ENCODE results near the gene RBM4.
"Not testable (repeated sequence)": the region's sequence is repeated elsewhere in the genome, so short reads cannot be mapped to it uniquely, and the experiment has no call there.

RBM4 gene

GRCh38 chr11:66638177-66639065, at the start of gene RBM4:
RBM4 (plus strand) TSS chr11:66638703; CDS start chr11:66639712, 1,009 bp downstream.
- DNase-seq (ENCODE audit: low read depth): peak; percentile 94

GRCh38 chr11:66589315-66589714, 49.2 kb upstream of the RBM4 start:
- DNase-seq (ENCODE audit: low read depth): not testable (repeated sequence)

- DNase-seq (ENCODE audit: low read depth): no peak
Measured at GRCh38 chr11:66589996-66590675, 48.4 kb upstream of the RBM4 start.

GRCh38 chr11:66591175-66591574, 47.3 kb upstream of the RBM4 start:
- no peak for DNase-seq (ENCODE audit: low read depth)

GRCh38 chr11:66592457-66593302, 45.8 kb upstream of the RBM4 start, which contains the start of the genes CCDC87 and CCS:
CCDC87 (minus strand) TSS chr11:66593063; CDS start chr11:66593015, 48 bp downstream.
CCS (plus strand) TSS chr11:66593185; CDS start chr11:66593262, 77 bp downstream.
- DNase-seq (ENCODE audit: low read depth): peak; percentile 99

- no peak for DNase-seq (ENCODE audit: low read depth)
Measured at GRCh38 chr11:66593303-66593635, 45.2 kb upstream of the RBM4 start.

GRCh38 chr11:66593650-66594049, 44.9 kb upstream of the RBM4 start:
- no peak for DNase-seq (ENCODE audit: low read depth)

GRCh38 chr11:66595245-66595904, 43.1 kb upstream of the RBM4 start:
- no peak for DNase-seq (ENCODE audit: low read depth)

GRCh38 chr11:66598993-66599392, 39.5 kb upstream of the RBM4 start:
- DNase-seq (ENCODE audit: low read depth): no peak

GRCh38 chr11:66600219-66600618, 38.3 kb upstream of the RBM4 start:
- DNase-seq (ENCODE audit: low read depth): no peak

- no peak for DNase-seq (ENCODE audit: low read depth)
Measured at GRCh38 chr11:66600631-66601233, 37.8 kb upstream of the RBM4 start.

- no peak for DNase-seq (ENCODE audit: low read depth)
Measured at GRCh38 chr11:66603072-66603471, 35.4 kb upstream of the RBM4 start.

GRCh38 chr11:66604155-66604554, 34.3 kb upstream of the RBM4 start:
- no peak for DNase-seq (ENCODE audit: low read depth)

GRCh38 chr11:66606608-66607007, 31.9 kb upstream of the RBM4 start:
- DNase-seq (ENCODE audit: low read depth): not testable (repeated sequence)

GRCh38 chr11:66607126-66607834, 31.2 kb upstream of the RBM4 start:
- DNase-seq (ENCODE audit: low read depth): no peak

GRCh38 chr11:66609721-66610617, 28.5 kb upstream of the RBM4 start:
- DNase-seq (ENCODE audit: low read depth): no peak

GRCh38 chr11:66612458-66612857, 26.0 kb upstream of the RBM4 start:
- no peak for DNase-seq (ENCODE audit: low read depth)

GRCh38 chr11:66614073-66614472, 24.4 kb upstream of the RBM4 start:
- DNase-seq (ENCODE audit: low read depth): no peak

GRCh38 chr11:66616379-66617154, 21.9 kb upstream of the RBM4 start, which contains the start of gene RBM14:
RBM14 (plus strand) TSS chr11:66616630; CDS start chr11:66616721, 91 bp downstream.
- peak; percentile 97 for DNase-seq (ENCODE audit: low read depth)
